Measurements from ENCODE around the gene TMEM154.
A peak's percentile ranks its signal among the peaks of the same experiment; 100 is the strongest.
"Not testable (repeated sequence)": the region's sequence is repeated elsewhere in the genome, so short reads cannot be mapped to it uniquely, and the experiment has no call there.

TMEM154 gene

GRCh38 chr4:152664067-152664378, 15.8 kb downstream of the TMEM154 start:
- not testable (repeated sequence) for DNase-seq

GRCh38 chr4:152663203-152664066, 16.4 kb downstream of the TMEM154 start:
- no peak for DNase-seq

DNA sequence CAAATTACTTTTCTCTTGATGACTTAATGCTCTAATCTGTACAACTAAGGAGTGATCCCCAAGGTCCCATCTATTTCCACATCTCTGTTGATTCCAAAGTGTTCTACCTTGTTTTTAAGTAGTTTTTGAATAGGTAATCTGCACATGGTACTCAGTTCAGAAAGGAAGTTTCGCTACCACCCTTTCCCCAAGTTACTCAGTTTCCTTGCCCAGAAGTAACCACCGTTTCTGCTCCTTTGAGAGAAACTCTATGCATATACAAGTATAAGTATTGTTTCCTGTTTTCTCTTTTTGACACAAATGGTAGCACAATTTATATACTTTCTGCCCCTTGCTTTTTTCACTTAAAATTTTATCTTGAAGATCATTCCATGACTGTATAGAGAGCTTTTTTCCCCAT, 18.1 kb downstream of the TMEM154 start:
- no peak for DNase-seq

- no peak for DNase-seq
Observed at GRCh38 chr4:152660526-152660925, 19.3 kb downstream of the TMEM154 start.

DNA sequence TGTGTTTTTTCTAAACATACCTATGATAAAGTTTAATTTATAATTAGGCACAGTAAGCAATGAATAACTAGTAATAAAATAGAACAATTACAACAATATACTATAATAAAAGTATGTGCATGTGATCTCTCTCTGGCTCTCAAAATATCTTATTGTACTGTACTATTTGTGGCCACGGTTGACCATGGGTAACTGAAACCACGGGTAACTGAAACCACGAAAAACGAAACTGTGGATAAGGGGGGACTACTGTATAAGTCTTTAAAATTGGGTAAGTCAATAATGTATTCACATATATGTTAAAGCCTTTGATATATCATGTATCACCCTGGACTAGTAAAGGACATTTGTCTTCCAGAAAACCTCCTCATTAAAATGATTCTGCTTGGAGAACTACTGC, 20.0 kb downstream of the TMEM154 start:
- DNase-seq: no peak

GRCh38 chr4:152657657-152658056, 22.1 kb downstream of the TMEM154 start:
- DNase-seq: no peak

DNA sequence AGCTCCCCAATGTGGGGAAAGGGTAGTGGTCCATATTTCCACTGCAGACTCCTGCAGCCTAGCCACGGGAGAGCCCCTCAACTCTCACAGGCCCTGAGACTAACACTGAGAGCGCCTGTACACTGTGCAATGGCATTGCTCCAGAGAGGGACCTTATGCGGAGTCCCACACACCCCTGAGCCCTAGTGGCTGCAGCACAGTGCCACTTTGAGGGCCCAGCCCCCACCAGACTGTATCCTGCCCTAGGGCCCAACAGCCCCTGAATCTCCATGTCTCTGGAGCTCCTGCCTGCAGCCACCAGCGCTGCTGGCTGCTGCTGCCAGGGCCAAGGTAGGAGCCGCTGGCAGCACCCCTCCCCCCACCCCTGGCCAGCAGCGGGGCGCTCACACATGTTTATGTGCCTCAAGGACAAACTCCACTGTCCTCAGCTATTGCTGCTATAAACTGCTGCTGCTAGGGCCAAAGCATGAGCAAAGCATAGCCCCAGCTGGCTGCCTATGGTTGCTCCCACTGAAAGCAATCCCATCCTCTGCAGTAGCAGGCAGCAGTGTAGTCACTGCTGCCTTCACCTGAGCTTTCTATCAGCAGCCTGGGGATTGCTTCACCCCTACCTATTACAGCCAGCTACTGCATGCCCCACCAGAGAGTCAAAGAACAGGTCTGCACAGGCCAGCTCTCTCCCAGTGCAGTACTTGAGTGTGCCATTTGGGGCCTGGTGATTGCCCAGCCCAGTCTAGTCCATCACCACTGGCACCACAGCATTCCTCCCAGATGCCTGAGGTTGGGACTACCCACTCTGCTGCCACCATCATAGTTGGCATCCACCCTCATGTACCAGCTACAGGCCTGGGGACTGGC, 24.3 kb downstream of the TMEM154 start:
- no peak for DNase-seq

DNA sequence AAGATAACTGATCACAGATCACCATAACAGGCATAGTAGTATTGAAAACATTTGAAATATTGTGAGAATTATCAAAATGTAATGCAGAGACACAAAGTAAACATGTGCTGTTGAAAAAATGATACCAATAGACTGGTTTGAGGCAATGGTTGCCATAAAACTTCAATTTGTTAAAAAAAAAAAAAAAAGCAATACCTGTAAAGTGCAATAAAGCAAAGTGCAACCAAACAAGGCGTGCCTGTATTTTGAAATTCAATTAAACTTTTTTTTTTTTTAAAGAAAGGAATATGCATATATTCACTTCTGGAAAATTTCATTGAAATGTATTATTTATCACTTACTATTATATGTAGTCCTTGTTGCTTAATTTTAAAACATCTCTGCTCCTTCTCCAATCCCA, 27.7 kb downstream of the TMEM154 start:
- DNase-seq: no peak

DNA sequence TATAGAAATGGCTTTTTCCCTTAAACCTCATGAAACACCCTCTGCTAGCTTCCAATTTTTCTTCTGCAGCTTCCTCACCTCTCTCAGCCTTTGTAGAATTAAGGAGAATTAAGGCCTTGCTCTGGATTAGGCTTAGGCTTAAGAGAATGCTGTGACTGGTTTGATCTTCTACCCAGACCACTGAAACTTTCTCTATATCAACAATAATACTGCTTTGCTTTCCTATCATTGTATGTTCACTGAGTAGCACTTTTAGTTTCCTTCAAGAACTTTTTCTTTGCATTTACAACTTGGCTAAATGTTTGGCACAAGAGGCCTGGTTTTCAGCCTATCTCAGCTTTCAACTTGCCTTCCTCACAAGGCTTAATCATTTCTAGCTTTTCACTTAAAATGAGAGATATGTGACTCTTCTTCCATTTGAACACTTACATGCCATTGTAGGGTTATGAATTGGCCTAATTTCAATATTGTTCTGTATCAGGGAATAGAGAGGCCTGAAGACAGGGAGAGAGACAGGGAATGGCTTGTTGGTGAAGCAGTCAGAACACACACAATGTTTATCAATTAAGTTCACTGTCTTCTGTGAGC, 28.2 kb downstream of the TMEM154 start:
- no peak for DNase-seq

- DNase-seq: peak; percentile 58
Observed at GRCh38 chr4:152646221-152646620, 33.6 kb downstream of the TMEM154 start.

- DNase-seq: no peak
Observed at GRCh38 chr4:152644130-152644529, 35.7 kb downstream of the TMEM154 start.

- no peak for DNase-seq
Observed at GRCh38 chr4:152643153-152644035, 36.4 kb downstream of the TMEM154 start.

DNA sequence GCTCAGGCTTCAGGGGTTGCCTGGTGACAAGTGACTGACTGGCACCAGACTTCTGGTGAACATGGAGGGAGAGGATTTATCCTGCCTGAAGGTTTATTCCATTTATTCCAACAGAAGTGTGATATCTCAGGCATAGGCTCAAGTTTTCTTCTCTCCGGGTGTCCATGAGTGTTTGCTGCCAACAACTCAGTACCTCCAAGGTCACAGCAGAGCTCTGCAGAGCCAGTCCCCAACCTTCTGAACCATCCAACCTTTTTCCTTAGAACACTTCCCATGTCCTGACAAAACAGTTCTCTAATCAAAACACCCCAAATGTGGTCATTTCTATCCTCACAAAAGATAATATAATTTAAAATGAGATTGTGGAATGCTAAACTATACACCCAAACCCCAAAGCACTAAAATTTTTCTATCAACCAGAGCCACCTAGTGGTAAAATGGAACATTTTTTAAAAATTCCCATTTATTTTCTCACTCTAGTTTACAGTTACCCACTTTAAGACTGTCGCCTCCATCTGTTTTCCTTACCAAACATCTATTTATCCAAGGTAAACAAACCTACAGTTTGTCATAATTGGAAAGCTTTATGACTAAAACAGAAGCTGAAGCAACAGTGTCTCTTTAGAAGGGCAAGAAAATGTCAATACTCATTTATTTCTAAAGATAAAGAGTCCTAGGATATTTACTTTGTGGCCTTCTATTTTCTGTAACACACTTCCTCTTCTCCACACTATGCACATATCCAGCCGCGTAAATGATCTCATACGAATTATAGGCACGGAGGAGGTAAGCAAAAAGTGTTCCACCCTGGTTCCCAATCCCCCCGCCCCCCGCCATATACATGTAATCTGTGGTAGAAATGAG, 39.5 kb downstream of the TMEM154 start:
- DNase-seq: no peak

DNA sequence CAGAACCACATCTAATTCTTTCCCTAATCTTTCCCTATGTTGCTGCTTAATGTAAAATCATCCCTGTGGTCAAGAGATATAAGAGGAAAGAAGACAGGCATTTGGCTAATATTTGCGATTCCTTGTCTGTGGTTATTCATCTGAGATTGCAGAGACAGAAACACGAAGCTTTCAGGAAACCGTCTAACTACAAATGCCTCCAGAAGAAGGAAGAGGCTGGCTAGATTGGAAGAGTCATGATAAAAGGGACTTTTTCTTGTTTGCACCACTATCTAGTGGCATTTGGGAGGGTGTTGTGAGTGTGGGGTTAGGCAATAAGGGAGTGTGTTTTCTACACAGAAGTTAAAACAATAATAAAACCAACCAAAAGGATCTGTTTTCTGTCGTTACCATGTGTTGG, 43.9 kb downstream of the TMEM154 start:
- no peak for DNase-seq

- no peak for DNase-seq
Observed at GRCh38 chr4:152634110-152634760, 45.6 kb downstream of the TMEM154 start.

GRCh38 chr4:152633118-152633517, 46.7 kb downstream of the TMEM154 start:
- DNase-seq: no peak

- DNase-seq: no peak
Observed at GRCh38 chr4:152630324-152630723, 49.5 kb downstream of the TMEM154 start.

GRCh38 chr4:152629908-152630307, 49.9 kb downstream of the TMEM154 start:
- DNase-seq: no peak

GRCh38 chr4:152628128-152628527, 51.7 kb downstream of the TMEM154 start:
- no peak for DNase-seq

- no peak for DNase-seq
Observed at GRCh38 chr4:152626790-152627189, 53.0 kb downstream of the TMEM154 start.

GRCh38 chr4:152620915-152621314, 58.9 kb downstream of the TMEM154 start:
- no peak for DNase-seq
